Parathyroid adenoma (tissue), 2 donors: ENCODE data around the gene GRM8.

Experiments
- H2AFZ ChIP-seq: fragments of 300-600 bp; sonication (generic); one replicate; pipeline ENCODE4 v1.7.0; 2017; ENCODE audit warnings: antibody characterized with exemption, mild to moderate bottlenecking
- H3K27ac ChIP-seq: fragments of 300-600 bp; sonication (generic); one replicate; pipeline ENCODE4 v1.7.0; 2017
- H3K27me3 ChIP-seq: fragments of 300-600 bp; sonication (generic); one replicate; pipeline ENCODE4 v1.7.0; 2017; ENCODE audit warnings: low read length; ENCODE audit not compliant: control insufficient read depth, insufficient read depth
- H3K36me3 ChIP-seq: fragments of 300-600 bp; sonication (generic); one replicate; pipeline ENCODE4 v1.7.0; 2017; ENCODE audit warnings: low read length; ENCODE audit not compliant: control insufficient read depth, insufficient read depth
- H3K4me1 ChIP-seq: fragments of 300-600 bp; sonication (generic); one replicate; pipeline ENCODE4 v1.7.0; 2017; ENCODE audit warnings: control low read depth
- H3K4me2 ChIP-seq: fragments of 300-600 bp; sonication (generic); one replicate; pipeline ENCODE4 v1.7.0; 2017; ENCODE audit warnings: low read length
- H3K4me3 ChIP-seq: fragments of 300-600 bp; sonication (generic); one replicate; pipeline ENCODE4 v1.7.0; 2017; ENCODE audit warnings: low read depth, low read length
- H3K79me2 ChIP-seq: fragments of 300-600 bp; sonication (generic); one replicate; pipeline ENCODE4 v1.7.0; 2017; ENCODE audit warnings: control low read depth
- H3K9ac ChIP-seq: fragments of 300-600 bp; sonication (generic); one replicate; pipeline ENCODE4 v1.7.0; 2017; ENCODE audit warnings: mild to moderate bottlenecking
- H3K9me3 ChIP-seq: fragments of 300-600 bp; sonication (generic); one replicate; pipeline ENCODE4 v1.7.0; 2017; ENCODE audit warnings: low read length; ENCODE audit not compliant: control insufficient read depth
- TF ChIP-seq, protein P1 (sequence below): fragments of 300-600 bp; sonication (generic); IDR thresholded peaks from one replicate; pipeline ENCODE4 v1.7.0; 2017; ENCODE audit warnings: antibody characterized with exemption, mild to moderate bottlenecking
- donor health status: primary hyperparathyroidism.

Gene GRM8

DNA sequence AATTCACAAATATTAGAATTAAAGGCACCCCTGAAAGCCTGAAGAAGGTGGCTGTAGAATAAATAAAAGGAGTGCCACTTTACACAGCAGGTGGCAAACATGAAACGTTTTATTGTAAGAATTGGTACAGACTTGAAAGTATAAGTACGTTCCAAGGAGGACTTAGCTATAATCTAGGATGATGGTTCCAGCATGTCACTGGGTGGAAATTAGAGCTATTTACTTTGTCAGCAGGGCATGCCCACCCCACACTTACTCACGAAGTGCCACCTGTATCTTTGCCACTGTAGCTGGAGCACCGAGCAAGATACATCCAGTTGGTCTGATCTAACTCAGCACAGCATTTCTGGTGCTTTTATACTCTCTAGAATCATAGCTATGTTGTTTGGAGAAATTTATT lies 97.8 kb downstream of the GRM8 start:
- Histone ChIP-seq H3K9me3 (no peaks in the 10 kb centered on the region), H2AFZ (no peak overlapping the region), H3K79me2 (no peaks in the 10 kb centered on the region), H3K4me2 (no peak overlapping the region), H3K36me3 (no peaks in the 10 kb centered on the region), H3K4me3 (no peak overlapping the region), H3K9ac (no peak overlapping the region), H3K27me3 (no peaks in the 10 kb centered on the region), H3K27ac (no peak overlapping the region), H3K4me1 (no peaks in the 10 kb centered on the region)
- TF ChIP-seq, protein P1, sequence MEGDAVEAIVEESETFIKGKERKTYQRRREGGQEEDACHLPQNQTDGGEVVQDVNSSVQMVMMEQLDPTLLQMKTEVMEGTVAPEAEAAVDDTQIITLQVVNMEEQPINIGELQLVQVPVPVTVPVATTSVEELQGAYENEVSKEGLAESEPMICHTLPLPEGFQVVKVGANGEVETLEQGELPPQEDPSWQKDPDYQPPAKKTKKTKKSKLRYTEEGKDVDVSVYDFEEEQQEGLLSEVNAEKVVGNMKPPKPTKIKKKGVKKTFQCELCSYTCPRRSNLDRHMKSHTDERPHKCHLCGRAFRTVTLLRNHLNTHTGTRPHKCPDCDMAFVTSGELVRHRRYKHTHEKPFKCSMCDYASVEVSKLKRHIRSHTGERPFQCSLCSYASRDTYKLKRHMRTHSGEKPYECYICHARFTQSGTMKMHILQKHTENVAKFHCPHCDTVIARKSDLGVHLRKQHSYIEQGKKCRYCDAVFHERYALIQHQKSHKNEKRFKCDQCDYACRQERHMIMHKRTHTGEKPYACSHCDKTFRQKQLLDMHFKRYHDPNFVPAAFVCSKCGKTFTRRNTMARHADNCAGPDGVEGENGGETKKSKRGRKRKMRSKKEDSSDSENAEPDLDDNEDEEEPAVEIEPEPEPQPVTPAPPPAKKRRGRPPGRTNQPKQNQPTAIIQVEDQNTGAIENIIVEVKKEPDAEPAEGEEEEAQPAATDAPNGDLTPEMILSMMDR: no peak

DNA sequence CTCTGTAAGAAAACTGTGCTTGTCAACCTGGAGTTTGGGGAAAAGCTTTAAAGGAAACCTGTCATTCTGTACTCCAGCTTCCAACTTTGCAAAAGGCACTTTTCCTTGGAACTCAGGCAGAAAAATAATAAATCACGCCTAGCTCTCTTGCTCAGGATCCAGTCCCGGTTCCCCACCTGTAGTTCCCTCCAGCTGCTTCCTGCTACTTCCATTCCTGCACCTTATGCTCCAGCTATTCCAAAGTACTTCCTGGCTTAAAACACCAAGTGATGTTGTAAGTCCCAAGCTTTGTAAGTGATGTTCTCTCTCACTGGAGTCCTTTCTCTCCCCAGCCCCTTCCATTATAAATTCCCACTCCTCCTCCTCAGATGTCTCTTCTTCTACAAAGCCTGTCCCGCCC lies 98.6 kb downstream of the GRM8 start:
- no peaks in the 10 kb centered on the region for H3K27me3 ChIP-seq
- H3K4me2 ChIP-seq: no peak overlapping the region
- H3K4me1 ChIP-seq: no peaks in the 10 kb centered on the region

GRCh38 chr7:127153315-127153714 lies 99.4 kb downstream of the GRM8 start:
- Histone ChIP-seq H3K4me3 (no peak overlapping the region), H3K27me3 (no peaks in the 10 kb centered on the region), H3K4me2 (no peak overlapping the region), H3K9me3 (no peaks in the 10 kb centered on the region), H3K79me2 (no peaks in the 10 kb centered on the region), H3K36me3 (no peaks in the 10 kb centered on the region), H3K9ac (no peak overlapping the region), H3K4me1 (no peaks in the 10 kb centered on the region), H2AFZ (no peak overlapping the region), H3K27ac (no peak overlapping the region)
- TF ChIP-seq, protein P1: no peak

More for the DNA sequence above, 98.6 kb downstream of the GRM8 start:
- H3K36me3 ChIP-seq: no peaks in the 10 kb centered on the region
- H2AFZ ChIP-seq: no peak overlapping the region
- TF ChIP-seq, protein P1: no peak
- no peak overlapping the region for H3K9ac ChIP-seq
- no peak overlapping the region for H3K4me3 ChIP-seq
- H3K27ac ChIP-seq: no peak overlapping the region
- H3K79me2 ChIP-seq: no peaks in the 10 kb centered on the region
- no peaks in the 10 kb centered on the region for H3K9me3 ChIP-seq

- H3K9me3 ChIP-seq: no peaks in the 10 kb centered on the region
- H3K4me1 ChIP-seq: no peaks in the 10 kb centered on the region
- H3K36me3 ChIP-seq: no peaks in the 10 kb centered on the region
- TF ChIP-seq, protein P1: no peak
- H3K9ac ChIP-seq: no peak overlapping the region
- H2AFZ ChIP-seq: no peak overlapping the region
- H3K79me2 ChIP-seq: no peaks in the 10 kb centered on the region
- no peak overlapping the region for H3K4me3 ChIP-seq
- H3K27me3 ChIP-seq: no peaks in the 10 kb centered on the region
- no peak overlapping the region for H3K4me2 ChIP-seq
- H3K27ac ChIP-seq: no peak overlapping the region
These were observed 100.3 kb downstream of the GRM8 start for GRCh38 chr7:127152423-127152822.

DNA sequence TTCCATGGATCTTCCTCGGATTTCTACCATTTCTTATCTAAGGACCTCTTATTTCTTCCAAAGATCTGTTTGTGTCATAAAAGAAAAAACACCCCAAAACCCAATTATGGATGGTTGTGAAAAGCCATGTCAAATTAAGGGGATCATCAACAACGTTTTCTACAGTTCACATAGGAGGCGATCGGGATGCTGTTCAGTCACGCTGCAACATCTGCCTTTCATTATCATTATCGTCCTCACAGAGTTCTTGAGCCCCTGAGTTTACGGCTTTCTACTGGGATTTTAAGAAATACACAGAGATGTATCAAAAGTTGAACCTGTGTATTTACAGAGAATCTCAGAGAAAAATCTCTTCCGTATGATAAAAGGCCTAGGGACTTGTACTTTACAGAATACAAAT lies 101.4 kb downstream of the GRM8 start:
- no peak overlapping the region for H3K4me2 ChIP-seq
- no peaks in the 10 kb centered on the region for H3K4me1 ChIP-seq

More for the DNA sequence above, 101.4 kb downstream of the GRM8 start:
- Histone ChIP-seq H3K27me3 (no peaks in the 10 kb centered on the region), H3K4me3 (no peak overlapping the region), H3K27ac (no peak overlapping the region), H3K9ac (no peak overlapping the region), H3K79me2 (no peaks in the 10 kb centered on the region), H3K9me3 (no peaks in the 10 kb centered on the region), H3K36me3 (no peaks in the 10 kb centered on the region), H2AFZ (no peak overlapping the region)
- TF ChIP-seq, protein P1: no peak
